ENCODE measurements around the gene SDK1.

SDK1 gene

GRCh38 chr7:4175346-4175973, 874.4 kb downstream of the SDK1 start:
- DNase-seq (ENCODE audit: low read depth in 3 of 3): no peak

- DNase-seq (ENCODE audit: low read depth in 3 of 3): no peak
Measured at GRCh38 chr7:4177001-4177400, 875.9 kb downstream of the SDK1 start.

GRCh38 chr7:4178416-4178815, 877.4 kb downstream of the SDK1 start:
- no peak for DNase-seq (ENCODE audit: low read depth in 3 of 3)

GRCh38 chr7:4178916-4179687, 878.0 kb downstream of the SDK1 start:
- no peak for DNase-seq (ENCODE audit: low read depth in 3 of 3)

GRCh38 chr7:4179688-4180380, 878.8 kb downstream of the SDK1 start:
- DNase-seq (ENCODE audit: low read depth in 3 of 3): no peak

GRCh38 chr7:4181446-4181845, 880.4 kb downstream of the SDK1 start:
- DNase-seq (ENCODE audit: low read depth in 3 of 3): no peak

- no peak for DNase-seq (ENCODE audit: low read depth in 3 of 3)
Measured at GRCh38 chr7:4182605-4183300, 881.7 kb downstream of the SDK1 start.

- DNase-seq (ENCODE audit: low read depth in 3 of 3): no peak
Measured at GRCh38 chr7:4184653-4185052, 883.6 kb downstream of the SDK1 start.

GRCh38 chr7:4185136-4185535, 884.1 kb downstream of the SDK1 start:
- DNase-seq (ENCODE audit: low read depth in 3 of 3): no peak

GRCh38 chr7:4185721-4186512, 884.9 kb downstream of the SDK1 start:
- no peak for DNase-seq (ENCODE audit: low read depth in 3 of 3)

- no peak for DNase-seq (ENCODE audit: low read depth in 3 of 3)
Measured at GRCh38 chr7:4186513-4186780, 885.4 kb downstream of the SDK1 start.

GRCh38 chr7:4188651-4189050, 887.6 kb downstream of the SDK1 start:
- no peak for DNase-seq (ENCODE audit: low read depth in 3 of 3)

- no peak for DNase-seq (ENCODE audit: low read depth in 3 of 3)
Measured at GRCh38 chr7:4189131-4189570, 888.1 kb downstream of the SDK1 start.

- no peak for DNase-seq (ENCODE audit: low read depth in 3 of 3)
Measured at GRCh38 chr7:4190010-4190981, 889.2 kb downstream of the SDK1 start.

GRCh38 chr7:4191046-4191445, 890.0 kb downstream of the SDK1 start:
- DNase-seq (ENCODE audit: low read depth in 3 of 3): no peak

- DNase-seq (ENCODE audit: low read depth in 3 of 3): no peak
Measured at GRCh38 chr7:4191525-4191924, 890.5 kb downstream of the SDK1 start.

GRCh38 chr7:4195660-4196059, 894.6 kb downstream of the SDK1 start:
- DNase-seq (ENCODE audit: low read depth in 3 of 3): no peak

- DNase-seq (ENCODE audit: low read depth in 3 of 3): no peak
Measured at GRCh38 chr7:4196121-4196819, 895.2 kb downstream of the SDK1 start.

GRCh38 chr7:4198301-4198700, 897.2 kb downstream of the SDK1 start:
- no peak for DNase-seq (ENCODE audit: low read depth in 3 of 3)

GRCh38 chr7:4200546-4201094, 899.6 kb downstream of the SDK1 start:
- DNase-seq (ENCODE audit: low read depth in 3 of 3): no peak
